Measurements from ENCODE around the gene SLC6A9.

SLC6A9 gene

DNA sequence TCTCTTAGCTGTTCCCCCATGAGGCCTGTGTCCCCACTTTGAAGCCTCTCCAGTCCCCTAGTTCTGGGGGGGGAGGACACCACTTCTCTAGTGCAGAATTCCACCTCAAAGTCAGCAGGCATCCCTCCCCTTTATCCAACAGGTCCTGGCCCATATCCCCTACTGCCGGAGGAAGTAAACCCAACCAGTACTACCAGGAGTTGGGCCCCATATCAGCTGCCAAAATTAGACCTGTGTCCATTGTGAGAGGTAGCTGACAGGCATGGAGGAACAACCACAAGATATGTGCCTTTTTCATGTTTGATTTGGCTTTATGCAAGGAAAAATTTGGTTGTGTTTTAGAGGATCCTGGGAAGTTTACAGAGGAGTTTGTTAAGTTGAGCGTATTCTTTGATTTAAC lies 22.1 kb upstream of the SLC6A9 start:
- DNase-seq, result no peak
- in situ Hi-C loops (cut with HindIII; ENCODE audit: low pct_ligation_motif_present, low pct_unique_long_range_greater_than_20kb, low sequenced_read_pairs), result no loop called here

DNA sequence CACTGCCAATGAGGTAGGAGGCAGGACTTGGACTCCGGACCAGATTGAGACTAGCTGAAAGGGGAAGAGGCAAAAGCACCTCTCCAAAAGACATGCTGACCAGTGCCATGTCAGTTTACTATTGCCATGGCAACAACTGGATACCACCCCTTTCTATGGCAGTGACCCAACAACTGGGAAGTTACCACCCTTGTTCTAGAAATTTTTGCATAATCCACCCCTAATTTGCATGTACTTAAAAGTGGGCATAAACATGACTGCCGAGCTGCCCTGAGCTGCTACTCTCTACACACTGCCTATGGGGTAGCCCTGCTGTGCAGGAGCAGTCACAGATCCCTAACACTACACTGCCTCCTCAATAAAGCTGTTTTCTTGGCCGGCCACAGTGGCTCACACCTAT lies 19.0 kb upstream of the SLC6A9 start:
- in situ Hi-C loops (cut with HindIII; ENCODE audit: low pct_ligation_motif_present, low pct_unique_long_range_greater_than_20kb, low sequenced_read_pairs), result no loop called here
- no peak for DNase-seq

DNA sequence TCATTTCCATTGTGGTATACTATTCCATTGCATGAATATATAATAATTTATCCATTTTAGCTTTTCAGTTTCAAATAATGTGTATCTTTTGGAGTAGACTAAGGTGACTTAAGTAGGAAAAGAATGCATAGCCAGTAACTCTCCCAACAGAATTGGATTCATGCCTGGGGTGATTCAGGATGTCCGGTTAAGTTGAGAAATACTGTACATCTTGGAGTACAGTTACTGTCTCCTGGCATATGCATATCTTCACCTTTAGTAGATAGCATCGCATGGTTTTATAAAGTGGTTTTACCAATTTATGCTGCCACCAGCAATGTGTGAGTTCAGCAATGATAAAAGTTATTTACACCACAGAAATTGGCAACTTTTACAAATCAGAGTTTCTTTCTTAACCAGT lies 18.6 kb upstream of the SLC6A9 start:
- peak; percentile 56 for DNase-seq
- in situ Hi-C loops (cut with HindIII; ENCODE audit: low pct_ligation_motif_present, low pct_unique_long_range_greater_than_20kb, low sequenced_read_pairs), result no loop called here

DNA sequence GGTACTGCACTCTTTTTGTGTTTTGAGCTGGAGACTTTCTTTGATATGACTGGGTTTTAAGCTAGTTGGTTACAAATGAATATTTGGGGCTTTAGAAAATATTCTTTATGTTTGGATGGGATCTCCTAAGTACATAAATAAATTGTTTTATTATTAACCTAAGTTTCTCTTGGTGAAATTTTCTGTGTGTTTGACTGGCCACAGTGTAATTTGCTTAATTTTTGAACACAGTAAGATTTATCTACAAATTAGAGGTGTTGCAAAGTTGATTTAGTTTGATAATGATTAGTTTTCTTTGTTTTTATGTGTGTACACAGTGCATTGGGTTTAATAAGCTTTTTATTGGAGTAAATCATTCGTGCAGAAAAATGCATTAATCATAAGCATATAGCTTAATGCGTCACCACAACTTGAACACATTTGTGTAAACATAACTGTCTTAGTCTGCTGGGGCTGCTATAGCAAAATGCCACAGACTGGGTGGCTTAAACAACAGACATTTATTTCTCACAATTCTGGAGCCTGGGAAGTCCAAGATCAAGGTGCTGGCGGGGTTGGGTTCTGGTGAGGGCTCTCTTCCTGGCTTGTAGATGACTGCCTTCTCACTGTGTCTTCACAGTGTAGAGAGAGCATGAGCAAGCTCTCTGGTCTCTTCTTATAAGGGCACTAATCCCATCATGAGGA lies 17.4 kb upstream of the SLC6A9 start:
- no peak for DNase-seq
- in situ Hi-C loops (cut with HindIII; ENCODE audit: low pct_ligation_motif_present, low pct_unique_long_range_greater_than_20kb, low sequenced_read_pairs), result no loop called here

DNA sequence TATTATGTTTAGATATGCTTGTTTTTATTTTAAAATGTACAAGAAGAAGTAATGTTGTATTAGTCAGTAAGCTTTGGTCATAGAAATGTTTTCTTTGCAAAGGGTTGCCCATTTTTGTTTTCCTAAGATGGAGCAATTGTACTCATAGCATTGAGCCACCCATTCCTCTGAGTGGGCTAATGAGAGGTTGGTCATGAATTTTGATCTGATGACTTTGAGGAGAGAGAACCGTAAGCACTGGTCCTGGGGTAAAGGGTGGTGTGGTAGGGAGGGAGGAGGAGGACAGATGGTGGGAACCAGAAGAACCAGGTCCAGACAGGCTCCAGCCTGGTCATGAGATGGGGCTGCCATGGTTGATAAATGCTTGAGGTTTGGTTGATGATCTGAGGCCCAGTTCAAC lies 15.9 kb upstream of the SLC6A9 start:
- in situ Hi-C loops (cut with HindIII; ENCODE audit: low pct_ligation_motif_present, low pct_unique_long_range_greater_than_20kb, low sequenced_read_pairs), result no loop called here
- no peak for DNase-seq

DNA sequence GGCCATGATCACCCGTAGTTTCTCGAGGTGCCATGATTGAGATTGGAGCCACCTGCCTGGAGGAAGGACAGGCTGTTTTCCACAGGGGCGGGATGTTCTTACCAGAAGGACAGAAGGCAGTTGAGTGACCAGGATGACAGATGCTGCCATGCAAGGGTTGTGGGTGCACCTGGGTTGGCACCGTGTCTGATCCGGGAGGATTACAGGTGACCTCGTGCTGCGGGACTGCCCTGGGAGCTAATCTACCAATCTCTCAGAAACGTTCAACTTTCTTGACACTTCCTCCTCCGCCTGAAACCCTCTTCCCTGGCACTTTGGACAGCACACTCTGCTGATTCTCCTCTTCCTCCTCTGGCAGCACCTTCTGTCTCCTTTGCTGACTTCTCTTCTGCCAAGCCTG lies 13.8 kb upstream of the SLC6A9 start:
- DNase-seq, result no peak
- in situ Hi-C loops (cut with HindIII; ENCODE audit: low pct_ligation_motif_present, low pct_unique_long_range_greater_than_20kb, low sequenced_read_pairs), result no loop called here

DNA sequence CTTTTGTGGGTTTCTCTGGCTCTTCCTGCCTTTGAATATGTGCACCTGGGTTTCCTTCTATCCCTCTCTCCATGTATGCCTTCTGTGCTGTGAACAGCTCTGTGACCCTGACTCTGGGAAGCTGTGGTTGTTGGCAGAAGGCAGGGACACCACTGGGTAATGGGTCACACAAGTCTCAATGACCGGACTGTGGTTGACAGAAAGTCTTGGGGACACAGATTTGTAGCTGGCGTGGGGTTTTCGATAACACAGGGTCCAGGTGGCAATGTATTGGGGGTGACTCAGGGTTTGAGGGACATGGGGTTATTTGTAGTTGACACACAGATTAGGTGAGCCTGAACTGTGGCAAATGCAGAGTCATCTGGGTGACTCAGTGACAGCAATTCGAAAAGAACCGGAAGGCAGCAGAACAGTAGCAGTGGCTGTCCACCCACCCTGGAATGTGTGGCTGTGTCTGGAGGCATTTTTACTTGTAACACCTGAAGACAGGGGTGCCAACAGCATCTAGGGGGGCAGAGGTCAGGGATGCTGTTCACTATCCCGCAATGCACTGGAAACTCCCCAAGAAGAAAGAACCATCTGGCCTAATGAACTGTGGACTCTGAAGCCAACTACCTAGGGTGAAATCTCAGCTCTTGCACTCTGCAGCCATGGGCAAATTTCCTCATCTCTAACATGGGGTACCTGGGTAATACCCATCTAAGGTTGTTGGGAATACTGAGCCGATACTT lies 13.0 kb upstream of the SLC6A9 start:
- in situ Hi-C loops (cut with HindIII; ENCODE audit: low pct_ligation_motif_present, low pct_unique_long_range_greater_than_20kb, low sequenced_read_pairs), result no loop called here
- no peak for DNase-seq

DNA sequence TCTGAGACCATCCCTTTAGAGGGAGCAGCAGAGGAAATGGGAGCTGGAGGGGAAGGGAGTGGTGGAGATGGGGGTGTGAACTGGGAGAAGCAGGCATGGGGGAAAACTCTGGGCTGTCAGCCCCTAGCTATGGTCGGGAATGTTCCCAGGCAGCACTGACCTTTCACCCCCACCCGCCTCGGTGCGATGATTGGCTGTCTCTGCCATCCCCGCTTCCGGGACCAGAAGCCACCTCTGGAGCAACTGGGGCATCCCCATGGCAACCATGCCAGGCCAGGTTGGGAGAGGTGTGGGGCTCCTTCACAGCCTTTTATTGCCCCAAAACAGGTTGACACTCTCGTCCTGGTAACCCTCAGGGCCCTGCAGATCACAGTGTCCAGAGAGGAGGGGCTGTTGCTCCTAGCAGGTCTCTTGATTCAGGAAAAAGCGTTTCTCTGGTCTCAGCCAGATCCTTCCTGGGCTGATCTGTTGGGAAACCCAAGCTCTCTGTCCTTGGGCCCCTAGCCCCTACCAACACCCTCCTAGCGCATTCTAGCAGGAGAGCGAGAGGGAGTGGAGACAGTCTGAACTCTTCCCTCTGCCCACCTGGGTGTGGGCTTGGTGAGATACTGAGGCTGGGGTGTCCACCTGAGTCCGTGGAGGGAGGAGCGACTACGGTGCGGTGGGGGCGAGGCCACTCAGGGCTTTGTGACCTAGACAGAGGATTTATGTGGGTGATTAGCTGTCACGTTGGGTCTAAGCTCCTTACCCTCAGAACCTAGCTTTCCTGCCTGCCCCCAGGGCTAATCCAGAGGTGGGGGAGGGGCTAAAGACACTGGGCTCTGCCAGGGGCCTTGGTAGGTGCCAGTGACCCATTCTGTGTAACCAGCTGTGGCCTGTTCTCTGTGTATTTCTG lies 12.2 kb upstream of the SLC6A9 start:
- DNase-seq, result no peak
- in situ Hi-C loops (cut with HindIII; ENCODE audit: low pct_ligation_motif_present, low pct_unique_long_range_greater_than_20kb, low sequenced_read_pairs), result no loop called here

DNA sequence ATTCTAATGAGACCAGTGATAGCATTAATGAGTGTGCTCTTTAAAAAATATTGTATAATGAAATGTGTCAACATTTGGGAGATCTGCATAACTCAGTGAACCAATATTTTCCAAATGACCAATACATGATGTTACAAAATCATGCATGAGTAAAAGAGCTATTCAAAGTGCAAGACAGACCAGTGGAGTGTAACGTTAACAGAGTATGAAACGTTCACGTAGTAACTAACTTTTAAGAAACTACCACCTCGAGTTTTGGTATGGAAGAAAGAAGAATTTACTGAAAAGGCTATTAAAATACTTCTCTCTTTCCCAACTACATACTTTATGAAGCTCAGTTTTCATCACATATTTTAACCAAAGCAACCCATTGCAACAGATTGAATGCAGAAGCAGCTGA lies 9.6 kb upstream of the SLC6A9 start:
- DNase-seq, result no peak
- in situ Hi-C loops (cut with HindIII; ENCODE audit: low pct_ligation_motif_present, low pct_unique_long_range_greater_than_20kb, low sequenced_read_pairs), result no loop called here

DNA sequence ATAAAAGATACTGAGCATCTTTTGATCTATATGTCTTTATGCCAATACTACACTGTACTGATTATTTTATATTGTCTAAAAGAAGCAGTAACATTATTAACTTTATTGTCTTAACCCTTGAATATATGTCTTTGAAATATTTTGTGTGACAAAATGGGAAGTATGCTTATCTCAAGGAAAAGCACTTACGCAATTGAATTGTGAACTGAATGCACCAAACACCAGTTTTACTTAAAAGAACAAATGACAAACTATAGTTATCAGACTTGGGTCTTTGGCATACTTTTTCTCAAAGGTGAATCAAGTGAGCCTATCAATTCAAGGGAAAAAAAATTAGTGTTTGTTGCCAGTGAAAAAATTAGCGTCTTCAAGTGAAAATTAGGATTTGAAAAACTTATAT lies 9.2 kb upstream of the SLC6A9 start:
- in situ Hi-C loops (cut with HindIII; ENCODE audit: low pct_ligation_motif_present, low pct_unique_long_range_greater_than_20kb, low sequenced_read_pairs), result no loop called here
- no peak for DNase-seq

DNA sequence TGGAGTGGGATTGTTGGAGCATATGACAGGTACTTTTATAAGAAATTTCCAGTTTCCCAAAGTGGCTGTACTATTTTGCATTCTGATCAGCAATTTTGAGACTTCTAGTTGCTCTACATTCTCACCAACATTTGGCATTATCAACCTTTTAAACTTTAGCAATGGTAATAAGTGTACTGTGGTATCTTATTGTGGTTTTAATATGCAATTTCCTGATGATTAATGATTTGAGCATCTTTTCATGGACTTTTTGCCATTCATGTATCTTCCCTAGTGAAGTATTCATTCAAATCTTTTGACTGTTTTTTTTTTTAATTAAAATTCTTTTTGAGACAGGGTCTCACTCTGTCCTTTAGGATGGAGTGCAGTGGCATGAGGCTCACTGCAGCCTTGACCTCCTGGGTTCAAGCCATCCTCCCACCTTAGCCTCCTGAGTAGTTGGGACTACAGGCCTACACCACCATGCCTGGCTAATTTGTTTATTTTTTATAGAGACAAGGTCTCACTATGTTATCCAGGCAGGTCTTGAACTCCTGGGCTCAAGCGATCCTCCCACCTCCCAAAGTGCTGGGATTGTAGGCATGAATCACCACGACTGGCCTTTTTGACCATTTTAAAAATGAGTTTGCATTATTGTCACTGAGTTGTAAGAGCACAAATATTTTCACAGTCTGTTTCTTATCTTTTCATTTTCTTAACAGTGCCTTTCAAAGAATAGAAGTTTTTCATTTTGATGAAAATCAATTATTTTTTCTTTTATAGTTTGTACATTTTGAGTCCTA lies 7.8 kb upstream of the SLC6A9 start:
- no peak for DNase-seq
- in situ Hi-C loops (cut with HindIII; ENCODE audit: low pct_ligation_motif_present, low pct_unique_long_range_greater_than_20kb, low sequenced_read_pairs), result no loop called here

DNA sequence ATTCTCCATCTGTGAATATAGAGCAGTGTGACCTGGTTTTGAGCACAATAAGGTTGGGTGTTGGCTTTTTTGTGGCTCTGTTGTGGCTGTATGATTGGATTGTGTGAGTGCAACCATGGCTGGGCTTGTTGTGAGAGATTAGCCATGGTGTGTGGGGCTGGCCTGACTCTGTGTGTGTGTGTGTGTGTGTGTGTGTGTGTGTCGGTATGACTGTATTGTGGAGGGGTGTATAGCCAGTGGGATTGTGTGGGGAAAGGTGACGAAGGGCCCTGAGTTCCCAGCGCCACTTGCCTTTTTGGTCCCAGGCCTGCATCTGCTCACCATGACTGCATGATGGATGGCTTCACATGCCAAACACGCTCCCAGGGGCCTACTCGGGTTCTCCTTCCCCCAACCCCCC lies 5.9 kb upstream of the SLC6A9 start:
- in situ Hi-C loops (cut with HindIII; ENCODE audit: low pct_ligation_motif_present, low pct_unique_long_range_greater_than_20kb, low sequenced_read_pairs), result no loop called here
- no peak for DNase-seq

DNA sequence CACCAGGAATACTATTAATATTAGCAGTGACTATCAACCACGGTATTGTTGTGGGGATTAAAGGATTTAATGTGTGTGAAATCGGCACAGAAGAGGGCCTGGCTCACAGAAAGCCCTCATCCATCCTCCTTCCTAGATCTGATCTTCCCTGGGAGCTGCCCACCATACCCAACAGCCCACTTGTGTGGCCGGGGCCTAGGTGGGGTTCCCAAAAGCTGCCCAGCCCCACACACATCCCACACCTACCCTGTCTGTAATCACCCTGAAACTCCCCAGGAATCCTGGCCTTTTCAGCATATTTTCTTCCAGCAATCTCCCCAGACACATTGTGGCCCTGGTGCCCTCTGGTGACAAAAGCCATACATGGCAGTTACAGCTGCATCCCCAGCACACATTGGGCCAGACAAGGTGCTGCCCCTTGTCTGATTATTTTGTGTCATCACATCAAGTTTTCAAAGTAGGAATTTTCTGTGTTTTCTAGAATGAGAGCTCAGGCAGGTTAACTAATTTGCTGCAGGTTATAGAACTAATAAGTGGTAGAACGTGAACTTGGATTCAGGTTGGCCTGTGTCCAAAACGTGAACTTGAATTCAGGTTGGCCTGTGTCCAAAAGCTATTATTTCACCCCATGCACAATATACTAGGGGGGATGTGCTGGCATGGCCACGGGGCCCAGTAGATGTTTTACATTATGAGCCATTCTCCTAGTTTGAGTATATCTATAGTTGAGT lies 5.3 kb upstream of the SLC6A9 start:
- DNase-seq, result peak; percentile 68
- in situ Hi-C loops (cut with HindIII; ENCODE audit: low pct_ligation_motif_present, low pct_unique_long_range_greater_than_20kb, low sequenced_read_pairs), result no loop called here

DNA sequence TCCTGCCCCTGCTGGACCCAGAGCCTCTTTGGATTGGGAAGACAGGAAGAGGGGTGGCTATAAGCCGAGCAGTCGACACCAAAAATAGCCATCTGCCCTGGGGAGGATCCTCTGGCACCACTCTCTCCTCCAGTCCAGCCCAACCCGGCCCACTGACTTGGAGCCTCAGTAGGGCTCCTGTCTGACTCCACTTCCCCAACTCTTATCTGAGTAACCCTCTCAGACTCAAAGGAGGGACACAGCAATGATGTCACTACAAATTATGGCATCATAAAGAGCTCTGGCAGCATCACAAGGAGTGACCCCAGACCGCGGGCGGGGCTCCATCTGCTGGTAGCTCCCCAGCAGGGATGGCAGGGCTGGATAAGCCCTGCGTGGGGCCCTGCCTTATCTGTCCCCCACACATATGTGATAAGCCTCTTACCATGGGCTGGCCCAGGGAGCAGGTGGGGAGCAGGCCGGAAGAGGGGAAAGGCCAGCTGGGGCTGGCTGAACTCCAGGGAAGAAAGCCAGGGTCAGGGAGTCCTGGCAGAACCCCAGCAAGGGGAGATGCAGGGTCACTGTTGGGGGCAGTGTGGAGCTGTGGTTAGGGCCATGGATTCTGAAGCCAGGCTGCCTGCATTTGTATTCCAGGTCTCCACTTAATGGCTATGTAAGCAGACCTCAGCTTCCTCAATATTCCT lies 4.6 kb upstream of the SLC6A9 start:
- in situ Hi-C loops (cut with HindIII; ENCODE audit: low pct_ligation_motif_present, low pct_unique_long_range_greater_than_20kb, low sequenced_read_pairs), result no loop called here
- DNase-seq, result no peak

DNA sequence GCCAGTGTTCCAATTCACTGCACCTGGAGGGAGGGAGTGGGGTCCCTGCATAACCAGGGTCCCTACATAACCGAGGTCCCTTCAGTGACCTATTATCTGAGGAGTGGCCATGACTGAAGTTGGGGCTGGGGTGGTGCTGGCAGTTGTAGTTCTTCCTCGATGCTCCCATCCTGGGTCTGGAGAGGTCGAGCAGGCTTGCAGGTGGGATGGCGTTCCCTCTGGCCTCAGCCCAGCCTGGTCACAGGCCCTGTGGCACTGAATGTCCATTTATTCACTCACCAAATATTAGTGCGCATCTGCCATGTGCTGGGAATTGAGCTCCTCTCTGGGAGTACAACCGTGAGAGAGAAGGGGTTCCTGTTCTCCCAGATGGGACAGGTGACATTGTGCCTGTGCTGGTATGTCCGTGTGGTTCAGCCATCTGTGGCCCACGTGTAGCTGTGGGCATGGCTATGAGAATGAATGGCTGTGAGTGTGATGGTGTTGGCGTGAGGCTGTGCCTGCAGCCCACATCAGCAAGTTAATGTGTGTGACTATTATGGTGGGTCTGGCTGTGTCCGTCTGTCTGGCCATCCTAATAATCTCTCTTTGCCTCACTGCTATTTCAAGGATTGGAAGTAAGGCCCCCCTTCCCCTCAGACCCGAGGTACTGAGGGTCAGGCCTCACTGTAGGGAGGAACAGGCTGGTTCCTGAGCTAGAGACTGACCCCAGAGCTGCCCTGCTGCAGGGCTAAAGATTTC lies 3.9 kb upstream of the SLC6A9 start:
- in situ Hi-C loops (cut with HindIII; ENCODE audit: low pct_ligation_motif_present, low pct_unique_long_range_greater_than_20kb, low sequenced_read_pairs), result no loop called here
- no peak for DNase-seq

DNA sequence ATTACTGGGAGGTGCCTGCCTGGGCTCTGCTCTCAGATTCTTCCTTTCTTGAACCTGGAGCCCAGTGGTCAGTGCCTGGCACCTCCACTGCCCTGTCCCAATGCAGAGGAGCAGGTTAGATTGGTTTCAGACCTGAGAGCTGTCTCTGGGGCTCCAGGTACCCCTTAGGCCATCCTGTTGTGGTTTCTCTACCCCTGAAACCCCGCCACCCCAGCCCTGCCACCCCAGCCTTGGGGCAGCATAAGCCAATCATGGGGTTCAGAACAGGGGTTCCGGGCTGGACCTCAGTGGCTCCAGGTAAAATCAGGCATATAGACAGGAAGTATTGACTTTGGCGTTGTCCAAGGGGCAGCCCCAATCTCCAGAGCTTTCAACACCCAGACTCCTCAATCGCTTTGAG lies 3.2 kb upstream of the SLC6A9 start:
- in situ Hi-C loops (cut with HindIII; ENCODE audit: low pct_ligation_motif_present, low pct_unique_long_range_greater_than_20kb, low sequenced_read_pairs), result no loop called here
- DNase-seq, result no peak

DNA sequence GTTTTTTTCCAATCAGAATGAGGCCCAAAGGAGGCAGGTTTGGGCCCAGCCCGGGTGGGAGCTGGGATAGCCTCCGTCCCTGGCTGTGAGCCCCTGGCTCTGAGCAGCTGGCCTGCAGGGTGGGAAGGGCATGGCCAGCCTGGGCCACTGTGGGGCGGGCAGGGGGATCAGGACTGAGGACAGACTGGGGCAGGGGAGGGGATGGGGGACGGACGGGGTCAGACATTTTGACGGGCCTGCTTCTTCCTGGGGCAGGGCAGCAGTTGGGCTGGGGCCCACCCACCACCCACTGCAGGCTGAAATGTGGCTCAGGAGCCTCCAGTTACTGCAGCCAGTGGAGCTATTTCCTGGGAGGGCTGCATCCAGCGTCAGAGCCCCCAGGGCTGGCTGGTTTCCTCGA lies 2.5 kb upstream of the SLC6A9 start:
- in situ Hi-C loops (cut with HindIII; ENCODE audit: low pct_ligation_motif_present, low pct_unique_long_range_greater_than_20kb, low sequenced_read_pairs), result no loop called here
- DNase-seq, result no peak
